OCI-M1 (cell line): ENCODE data around the gene TRPM2.
"Not testable (repeated sequence)": the region's sequence is repeated elsewhere in the genome, so short reads cannot be mapped to it uniquely, and the experiment has no call there.

Experiments used
- DNase-seq: peaks from one replicate; lab custom pipeline; 2025; lab: John Stamatoyannopoulos, UW

The TRPM2 gene

GRCh38 chr21:44397431-44398031 is 44.1 kb downstream of the TRPM2 start:
- DNase-seq: no peak

- no peak for DNase-seq
Observed at GRCh38 chr21:44398499-44398898, 45.1 kb downstream of the TRPM2 start.

DNA sequence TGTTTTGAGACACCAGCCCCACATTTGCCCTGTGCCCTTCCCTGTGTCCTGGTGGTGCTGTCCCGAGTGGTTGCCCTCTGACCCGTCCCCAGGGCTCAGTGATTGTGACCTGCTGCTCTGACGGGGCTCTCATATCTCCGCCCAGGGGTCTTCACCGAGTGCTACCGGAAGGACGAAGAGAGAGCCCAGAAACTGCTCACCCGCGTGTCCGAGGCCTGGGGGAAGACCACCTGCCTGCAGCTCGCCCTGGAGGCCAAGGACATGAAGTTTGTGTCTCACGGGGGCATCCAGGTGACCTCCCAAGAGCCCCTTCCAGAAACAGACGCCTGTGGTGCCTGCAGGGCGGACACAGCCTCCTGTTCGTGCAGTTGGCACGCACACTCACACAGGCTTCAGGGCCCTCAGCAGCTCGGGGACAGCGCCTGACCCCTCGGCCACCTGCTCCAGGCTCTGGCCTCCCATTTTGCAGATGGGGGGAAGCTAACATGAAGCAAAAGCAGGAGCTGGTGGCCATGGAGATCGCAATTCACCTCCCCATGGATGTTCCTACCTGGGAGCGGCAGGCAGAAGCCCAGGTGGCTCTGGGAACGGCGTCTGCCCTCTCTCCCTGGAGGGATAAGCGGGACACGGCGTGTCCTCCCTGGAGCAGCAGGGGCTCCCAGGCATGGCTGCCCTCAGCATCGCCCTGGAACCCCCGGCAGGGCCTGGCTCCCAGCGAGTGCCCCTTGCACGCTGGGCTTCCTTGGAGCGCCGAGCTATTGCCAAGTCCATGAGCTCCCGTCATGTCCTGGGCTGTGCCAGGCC is 45.9 kb downstream of the TRPM2 start:
- no peak for DNase-seq

GRCh38 chr21:44399955-44400790 is 46.8 kb downstream of the TRPM2 start:
- DNase-seq: no peak

DNA sequence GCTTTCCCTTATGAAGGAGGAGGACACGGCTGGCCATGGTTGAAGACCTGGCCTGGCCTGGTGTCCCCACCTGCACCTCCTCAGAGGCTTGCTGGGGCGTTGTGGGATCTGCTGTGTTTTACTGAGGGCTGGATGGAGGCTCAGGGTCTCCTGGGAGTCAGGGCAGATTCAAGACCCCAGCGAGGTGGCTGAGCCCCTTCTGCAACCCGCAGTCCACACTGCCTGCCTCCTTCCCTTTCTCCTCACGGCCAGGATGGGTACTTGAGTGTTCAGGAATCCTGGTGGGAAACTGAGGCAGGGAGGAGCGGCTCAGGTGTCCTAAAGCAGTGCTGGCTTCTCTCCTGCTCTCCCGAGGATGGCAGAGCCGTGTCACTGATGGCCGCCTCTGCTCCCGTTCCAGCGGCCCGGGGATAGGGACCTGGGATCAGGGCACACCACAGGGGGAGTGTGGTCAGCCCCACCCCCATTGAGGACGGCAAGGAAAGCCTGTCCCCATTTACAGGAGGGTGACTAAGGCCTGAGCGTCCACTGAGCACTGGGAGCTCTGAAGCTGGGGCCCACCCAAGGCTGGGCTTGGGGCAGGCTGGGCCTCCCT is 47.5 kb downstream of the TRPM2 start:
- DNase-seq: no peak

DNA sequence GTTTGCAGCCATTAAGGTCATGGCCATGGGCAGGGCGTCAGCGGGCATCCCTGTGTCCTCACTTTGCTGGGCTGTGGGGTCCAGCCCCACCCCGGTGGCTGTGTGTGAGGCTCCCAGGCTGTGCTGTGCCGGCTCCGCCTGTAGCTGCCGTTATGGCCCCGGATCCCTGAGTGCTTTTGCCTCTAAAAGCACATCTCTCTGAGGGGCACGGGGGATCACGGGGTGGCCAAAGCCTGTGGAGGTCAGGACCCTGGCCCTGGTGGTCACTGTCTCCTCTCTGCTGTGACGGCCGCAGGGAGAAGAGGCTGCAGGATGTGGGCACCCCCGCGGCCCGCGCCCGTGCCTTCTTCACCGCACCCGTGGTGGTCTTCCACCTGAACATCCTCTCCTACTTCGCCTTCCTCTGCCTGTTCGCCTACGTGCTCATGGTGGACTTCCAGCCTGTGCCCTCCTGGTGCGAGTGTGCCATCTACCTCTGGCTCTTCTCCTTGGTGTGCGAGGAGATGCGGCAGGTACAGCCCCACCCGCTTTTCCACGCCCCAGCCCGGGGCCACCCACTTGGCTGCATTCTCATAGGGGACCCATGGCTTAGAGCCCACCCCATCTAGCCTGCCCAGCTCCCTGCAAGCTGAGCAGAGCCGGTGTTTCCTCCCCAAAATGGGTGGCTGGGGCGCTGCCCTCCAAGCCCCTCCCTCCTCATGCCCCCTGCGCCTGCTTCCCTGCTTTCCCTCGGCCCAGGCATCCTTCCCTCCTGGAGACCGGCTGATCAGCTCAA is 48.2 kb downstream of the TRPM2 start:
- no peak for DNase-seq

GRCh38 chr21:44402323-44403105 is 49.1 kb downstream of the TRPM2 start:
- DNase-seq: no peak

GRCh38 chr21:44403106-44404020 is 49.9 kb downstream of the TRPM2 start:
- no peak for DNase-seq

GRCh38 chr21:44404482-44404881 is 51.1 kb downstream of the TRPM2 start:
- not testable (repeated sequence) for DNase-seq

GRCh38 chr21:44405091-44405947 is 51.9 kb downstream of the TRPM2 start:
- DNase-seq: no peak

DNA sequence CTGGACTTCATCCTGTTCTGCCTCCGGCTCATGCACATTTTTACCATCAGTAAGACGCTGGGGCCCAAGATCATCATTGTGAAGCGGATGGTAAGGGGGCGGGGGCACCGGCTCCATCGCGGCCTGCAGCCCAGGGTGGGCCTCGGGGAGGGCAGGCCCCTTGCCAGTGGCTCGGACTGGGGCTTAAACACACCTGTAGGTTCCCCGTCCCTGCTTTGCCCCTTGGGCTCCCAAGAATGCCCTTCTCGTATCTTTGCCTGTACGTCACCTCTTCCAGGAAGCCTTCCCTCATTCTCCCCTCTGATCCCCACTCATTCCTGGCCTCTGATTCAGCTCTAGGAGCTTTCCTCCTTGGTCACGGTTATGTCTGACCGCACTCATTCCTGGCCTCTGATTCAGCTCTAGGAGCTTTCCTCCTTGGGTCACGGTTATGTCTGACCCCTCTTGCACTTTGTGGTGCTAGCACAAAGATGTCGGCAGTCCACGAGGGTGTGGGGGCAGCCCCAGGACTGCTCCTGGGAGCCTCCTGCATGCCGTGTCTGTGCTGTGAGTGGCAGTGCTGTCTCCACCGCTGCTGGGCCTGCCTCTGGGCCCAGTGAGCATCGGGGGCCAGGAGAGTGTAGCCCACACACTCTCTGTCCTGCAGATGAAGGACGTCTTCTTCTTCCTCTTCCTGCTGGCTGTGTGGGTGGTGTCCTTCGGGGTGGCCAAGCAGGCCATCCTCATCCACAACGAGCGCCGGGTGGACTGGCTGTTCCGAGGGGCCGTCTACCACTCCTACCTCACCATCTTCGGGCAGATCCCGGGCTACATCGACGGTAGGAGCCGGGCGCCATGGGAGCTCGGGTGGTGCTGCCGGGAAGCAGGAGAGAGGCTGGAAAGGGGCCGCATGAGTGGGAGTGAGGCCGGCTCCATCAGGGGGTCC is 52.8 kb downstream of the TRPM2 start:
- DNase-seq: no peak

DNA sequence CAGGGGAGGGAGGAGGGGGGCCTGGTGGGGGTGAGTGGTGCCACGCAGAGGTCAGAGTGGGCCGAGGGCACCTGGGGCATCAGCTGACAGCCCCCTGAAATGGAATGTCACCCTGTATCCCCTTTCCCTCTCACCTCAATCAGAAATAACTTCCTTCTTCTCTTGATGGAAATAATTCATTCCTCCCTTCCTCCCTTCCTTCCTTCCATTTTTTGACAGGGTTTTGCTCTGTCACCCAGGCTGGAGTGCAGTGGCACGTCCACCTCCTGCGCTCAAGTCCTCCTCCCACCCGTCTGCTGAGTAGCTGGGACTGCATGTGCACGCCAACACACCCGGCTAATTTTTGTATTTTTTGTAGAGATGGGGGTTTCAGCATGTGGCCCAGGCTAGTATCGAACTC is 53.5 kb downstream of the TRPM2 start:
- DNase-seq: no peak

GRCh38 chr21:44407493-44407892 is 54.1 kb downstream of the TRPM2 start:
- DNase-seq: peak; percentile 82

- no peak for DNase-seq
Observed at GRCh38 chr21:44408226-44408625, 54.8 kb downstream of the TRPM2 start.

DNA sequence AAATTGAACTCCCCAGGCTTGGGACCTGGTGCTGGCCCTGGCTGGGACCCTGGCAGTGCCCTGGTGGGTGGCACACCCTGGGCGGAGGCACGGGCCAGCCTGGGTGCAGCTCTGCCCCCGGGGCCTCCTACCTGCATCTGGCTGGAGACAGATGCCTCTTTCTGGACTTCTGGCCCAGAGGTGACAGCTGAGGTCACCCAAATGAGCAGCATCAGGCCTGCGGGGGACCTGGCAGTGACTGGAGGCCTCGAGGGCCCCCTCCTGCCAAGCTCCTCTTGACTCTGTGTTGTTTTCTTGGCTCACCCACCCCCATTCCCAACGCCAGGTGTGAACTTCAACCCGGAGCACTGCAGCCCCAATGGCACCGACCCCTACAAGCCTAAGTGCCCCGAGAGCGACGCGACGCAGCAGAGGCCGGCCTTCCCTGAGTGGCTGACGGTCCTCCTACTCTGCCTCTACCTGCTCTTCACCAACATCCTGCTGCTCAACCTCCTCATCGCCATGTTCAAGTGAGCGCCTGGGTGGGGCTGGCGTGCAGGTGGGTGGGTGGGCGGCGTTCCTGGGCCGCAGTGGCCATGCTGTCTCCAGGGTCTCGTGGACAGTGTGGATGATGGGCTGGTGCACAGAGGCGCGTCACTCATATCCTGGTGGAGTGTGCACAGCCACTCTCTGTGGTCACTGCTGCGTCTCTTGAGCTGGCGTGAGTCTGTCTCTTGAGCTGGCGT is 60.3 kb downstream of the TRPM2 start:
- no peak for DNase-seq

- DNase-seq: no peak
Observed at GRCh38 chr21:44414291-44415072, 61.1 kb downstream of the TRPM2 start.
